GM15510 (cell line): Measurements from ENCODE around the gene DLGAP1.

Experiments
- POLR2A ChIP-seq: IDR thresholded peaks from 3 replicates; pipeline ENCODE4 v1.6.1; 2011; ENCODE audit warnings: borderline replicate concordance; ENCODE audit not compliant: insufficient read length; ENCODE audit errors: extremely low read depth

DLGAP1 gene

DNA sequence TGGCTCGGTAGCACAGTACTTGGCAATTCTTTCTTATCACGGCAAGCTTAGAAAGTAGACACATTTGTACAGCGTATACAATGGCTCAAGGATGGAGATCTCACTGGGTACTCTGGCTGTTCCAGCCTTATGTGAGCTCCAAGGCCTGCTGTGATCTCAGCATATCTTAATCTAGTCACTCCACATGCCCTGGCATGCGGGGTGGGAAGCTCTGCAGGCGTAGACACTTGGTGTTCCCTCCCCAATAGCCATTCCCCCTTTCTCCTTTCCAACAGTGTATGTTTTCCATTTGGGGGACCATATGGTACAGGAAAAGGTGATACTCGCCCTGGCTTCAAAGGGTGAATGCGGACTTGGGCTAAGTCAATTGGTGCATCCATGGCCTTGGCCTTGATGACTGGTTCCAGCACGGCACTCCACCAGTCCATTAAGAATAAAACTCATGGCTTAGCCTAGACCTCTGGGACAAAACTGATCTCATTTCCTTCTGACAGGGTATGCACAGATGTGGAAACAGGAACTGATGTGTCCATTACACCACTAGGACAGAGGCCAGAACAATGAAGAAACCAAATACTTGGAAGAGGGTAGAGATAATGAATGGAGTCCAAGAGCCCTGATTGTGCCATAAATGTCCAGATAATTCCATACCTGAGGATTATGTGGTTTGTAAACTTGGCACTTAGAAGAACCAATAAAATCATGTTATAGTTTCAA is 976.7 kb downstream of the DLGAP1 start:
- no peak for TF ChIP-seq POLR2A

GRCh38 chr18:3472681-3473544 is 982.2 kb downstream of the DLGAP1 start:
- TF ChIP-seq POLR2A: no peak

DNA sequence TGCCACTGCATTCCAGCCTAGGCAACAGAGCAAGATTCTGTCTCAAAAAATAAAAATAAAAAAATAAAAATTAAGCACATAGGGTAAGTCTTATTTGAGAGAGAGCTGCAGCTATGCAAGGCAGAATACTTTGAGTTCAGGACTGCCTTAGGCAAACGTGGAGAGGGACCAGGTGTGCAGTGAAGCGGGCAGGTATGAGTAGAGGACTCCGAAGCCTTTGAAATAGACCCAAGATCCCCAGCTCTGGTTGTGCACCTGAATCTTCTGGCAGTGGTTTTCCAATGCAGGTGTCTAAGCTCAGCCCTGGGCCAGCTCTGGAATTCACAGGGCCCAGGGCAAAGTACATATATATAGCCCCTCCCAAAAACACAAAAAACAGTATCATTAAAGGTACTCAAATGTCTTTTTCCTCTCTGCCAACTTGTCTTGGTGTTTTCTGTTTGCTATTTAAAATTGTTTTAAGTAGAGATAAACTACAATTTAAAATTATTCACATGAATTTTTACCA is 983.9 kb downstream of the DLGAP1 start:
- TF ChIP-seq POLR2A: no peak

- TF ChIP-seq POLR2A: no peak
Observed at GRCh38 chr18:3468833-3469232, 986.3 kb downstream of the DLGAP1 start.

- no peak for TF ChIP-seq POLR2A
Observed at GRCh38 chr18:3468066-3468705, 986.9 kb downstream of the DLGAP1 start.

- no peak for TF ChIP-seq POLR2A
Observed at GRCh38 chr18:3466872-3467271, 988.2 kb downstream of the DLGAP1 start.

DNA sequence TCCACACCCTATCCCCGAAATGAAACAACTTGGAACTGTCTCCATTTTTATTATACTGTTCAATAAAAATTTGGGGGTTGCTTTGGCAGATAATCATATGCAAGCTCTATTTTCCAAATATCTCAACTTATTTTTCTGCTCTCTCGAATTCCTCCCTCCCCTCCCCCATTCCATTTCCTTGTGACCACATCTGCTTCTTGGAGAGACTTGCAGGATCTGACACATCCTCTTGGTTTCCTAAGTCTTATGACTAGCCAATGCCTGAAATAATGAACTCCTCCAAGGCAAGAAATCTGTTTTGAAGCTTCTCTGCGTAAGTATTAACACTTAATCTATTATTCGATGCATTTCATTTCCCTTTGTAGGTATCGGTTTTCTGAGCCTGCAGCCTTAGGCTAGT is 989.1 kb downstream of the DLGAP1 start:
- TF ChIP-seq POLR2A: no peak

- TF ChIP-seq POLR2A: no peak
Observed at GRCh38 chr18:3463051-3463450, 992.1 kb downstream of the DLGAP1 start.

- no peak for TF ChIP-seq POLR2A
Observed at GRCh38 chr18:3461704-3462103, 993.4 kb downstream of the DLGAP1 start.

- TF ChIP-seq POLR2A: no peak
Observed at GRCh38 chr18:3460823-3461398, 994.2 kb downstream of the DLGAP1 start.

- TF ChIP-seq POLR2A: no peak
Observed at GRCh38 chr18:3458952-3459853, 995.9 kb downstream of the DLGAP1 start.

GRCh38 chr18:3458378-3458777 is 996.7 kb downstream of the DLGAP1 start:
- TF ChIP-seq POLR2A: no peak

GRCh38 chr18:3457261-3457724 is 997.8 kb downstream of the DLGAP1 start:
- no peak for TF ChIP-seq POLR2A

GRCh38 chr18:3456686-3457069 is 998.4 kb downstream of the DLGAP1 start:
- no peak for TF ChIP-seq POLR2A
